Type B pancreatic cell (in vitro differentiated cells): ENCODE data around the gene PPARG. TPM values are rescaled to one million over a fixed set of nuclear protein-coding genes. Genes with fewer than 3 reads are reported as not detected.

Experiments used
- DNase-seq: peaks from one replicate; pipeline ENCODE4 v3.0.0; 2021; ENCODE audit warnings: mixed read lengths; ENCODE audit not compliant: unreplicated experiment; ENCODE audit errors: extremely low spot score
- H3K27ac Mint-ChIP-seq: 2 replicates; pipeline ENCODE4 v1.8.0; 2021; ENCODE audit warnings: mild to moderate bottlenecking, mixed read lengths
- H3K27me3 Mint-ChIP-seq: 2 replicates; pipeline ENCODE4 v1.8.0; 2021; ENCODE audit warnings: mixed read lengths
- H3K36me3 Mint-ChIP-seq: 2 replicates; pipeline ENCODE4 v1.8.0; 2021; ENCODE audit warnings: mixed read lengths
- H3K4me1 Mint-ChIP-seq: one replicate; pipeline ENCODE4 v1.8.0; 2021; ENCODE audit warnings: mixed read lengths; ENCODE audit not compliant: unreplicated experiment
- H3K4me3 Mint-ChIP-seq: 2 replicates; pipeline ENCODE4 v1.8.0; 2021; ENCODE audit warnings: mild to moderate bottlenecking, mixed read lengths
- H3K9me3 Mint-ChIP-seq: 2 replicates; pipeline ENCODE4 v1.8.0; 2021; ENCODE audit warnings: mixed read lengths
- total RNA-seq: library from RNA; stranded (reverse); gene quantifications from 2 replicates; pipeline ENCODE4 v1.2.1, GENCODE V29; 2021; ENCODE audit warnings: low replicate concordance
- TF ChIP-seq, protein P1 (sequence below): fragments of 200-600 bp; sonication (generic); conservative IDR thresholded peaks from 2 replicates; pipeline ENCODE4 v1.5.0; 2021; ENCODE audit warnings: antibody characterized with exemption, mild to moderate bottlenecking

Gene PPARG
- total RNA-seq, 1 donor from 2014 or later = 21.5 TPM

DNA sequence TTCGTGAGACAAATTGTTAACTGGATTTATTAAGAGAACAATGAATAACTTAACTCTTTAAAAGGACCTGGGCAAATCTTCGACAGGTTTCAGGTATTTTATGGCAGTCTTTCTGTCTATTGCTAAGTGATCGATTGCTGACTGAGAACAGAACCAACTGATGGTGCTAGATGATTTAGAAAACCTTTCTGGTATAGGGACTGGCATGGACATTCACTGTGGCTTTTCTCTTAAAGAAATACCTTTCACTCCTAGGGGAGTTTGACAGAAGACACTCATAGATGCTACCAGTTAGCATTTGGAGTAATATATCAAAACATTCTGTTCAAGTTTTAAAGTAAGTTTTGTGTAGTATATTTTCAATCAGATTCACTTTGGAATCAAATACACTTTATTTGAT, 654 bp downstream of the PPARG start:
- Mint-ChIP-seq H3K4me3 (peak overlapping the region; percentile 87), H3K27ac (no peak overlapping the region), H3K9me3 (no peaks in the 10 kb centered on the region), H3K27me3 (peaks cover 62% of the 10 kb centered on the region), H3K4me1 (no peaks in the 10 kb centered on the region), H3K36me3 (no peaks in the 10 kb centered on the region)
- DNase-seq = no peak
- TF ChIP-seq, protein P1, sequence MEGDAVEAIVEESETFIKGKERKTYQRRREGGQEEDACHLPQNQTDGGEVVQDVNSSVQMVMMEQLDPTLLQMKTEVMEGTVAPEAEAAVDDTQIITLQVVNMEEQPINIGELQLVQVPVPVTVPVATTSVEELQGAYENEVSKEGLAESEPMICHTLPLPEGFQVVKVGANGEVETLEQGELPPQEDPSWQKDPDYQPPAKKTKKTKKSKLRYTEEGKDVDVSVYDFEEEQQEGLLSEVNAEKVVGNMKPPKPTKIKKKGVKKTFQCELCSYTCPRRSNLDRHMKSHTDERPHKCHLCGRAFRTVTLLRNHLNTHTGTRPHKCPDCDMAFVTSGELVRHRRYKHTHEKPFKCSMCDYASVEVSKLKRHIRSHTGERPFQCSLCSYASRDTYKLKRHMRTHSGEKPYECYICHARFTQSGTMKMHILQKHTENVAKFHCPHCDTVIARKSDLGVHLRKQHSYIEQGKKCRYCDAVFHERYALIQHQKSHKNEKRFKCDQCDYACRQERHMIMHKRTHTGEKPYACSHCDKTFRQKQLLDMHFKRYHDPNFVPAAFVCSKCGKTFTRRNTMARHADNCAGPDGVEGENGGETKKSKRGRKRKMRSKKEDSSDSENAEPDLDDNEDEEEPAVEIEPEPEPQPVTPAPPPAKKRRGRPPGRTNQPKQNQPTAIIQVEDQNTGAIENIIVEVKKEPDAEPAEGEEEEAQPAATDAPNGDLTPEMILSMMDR = no peak

DNA sequence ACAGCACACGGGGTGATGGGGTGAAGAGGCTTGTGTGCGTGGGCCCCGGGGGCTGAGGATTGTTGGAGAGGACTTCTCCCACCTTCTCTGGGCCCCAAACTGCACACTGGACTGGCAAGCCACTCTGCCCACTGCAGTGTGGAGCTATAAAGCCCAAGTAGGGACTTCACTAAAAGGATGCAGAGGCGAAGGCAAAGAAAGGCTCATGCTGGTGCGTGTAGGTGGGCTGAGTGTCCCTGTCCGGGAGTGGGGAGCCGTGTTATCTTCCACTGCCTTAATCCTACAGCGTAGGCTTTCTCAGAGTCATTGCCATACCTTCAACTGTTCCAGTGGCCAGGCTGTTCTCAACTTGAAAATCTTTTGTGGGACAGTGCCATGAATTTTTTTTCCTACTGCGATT, 3.9 kb downstream of the PPARG start:
- H3K4me1 Mint-ChIP-seq = no peaks in the 10 kb centered on the region
- DNase-seq = no peak
- peaks cover 38% of the 10 kb centered on the region for H3K27me3 Mint-ChIP-seq
- no peak overlapping the region for H3K4me3 Mint-ChIP-seq
- H3K36me3 Mint-ChIP-seq = no peaks in the 10 kb centered on the region
- no peak overlapping the region for H3K27ac Mint-ChIP-seq
- H3K9me3 Mint-ChIP-seq = no peaks in the 10 kb centered on the region
- TF ChIP-seq, protein P1 = no peak

DNA sequence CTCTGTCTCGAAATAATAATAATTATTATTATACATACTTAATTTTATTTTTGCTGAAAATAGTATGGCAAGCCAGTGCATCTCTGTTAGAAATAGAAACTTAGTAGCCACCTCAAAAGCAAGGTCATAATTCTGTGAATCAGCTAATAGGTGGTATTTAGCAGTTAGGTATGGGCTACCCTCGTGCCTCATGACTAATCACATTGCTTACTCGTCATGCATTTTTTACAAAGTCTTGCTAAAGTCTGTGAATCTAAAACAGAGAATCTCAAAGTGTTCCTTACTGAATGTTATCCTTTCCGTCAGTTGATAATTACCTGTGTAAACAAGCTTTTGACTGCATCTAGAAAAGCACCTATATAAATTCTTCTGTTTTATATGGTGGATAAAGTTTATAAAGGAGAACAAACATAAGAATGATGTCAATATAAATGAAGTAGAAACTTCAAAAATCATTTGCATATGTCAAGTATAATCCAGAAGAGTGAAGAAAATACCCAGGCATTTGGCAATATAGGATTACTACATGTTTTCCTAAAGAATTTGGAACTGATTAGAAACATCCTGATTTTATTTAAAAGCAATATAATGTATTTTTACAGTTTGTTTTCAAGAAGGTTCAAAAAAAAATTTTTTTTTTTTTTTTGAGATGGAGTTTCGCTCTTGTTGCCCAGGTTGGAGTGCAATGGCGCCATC, 6.2 kb downstream of the PPARG start:
- Mint-ChIP-seq H3K9me3 (no peaks in the 10 kb centered on the region), H3K27ac (no peak overlapping the region), H3K4me3 (no peak overlapping the region), H3K36me3 (no peaks in the 10 kb centered on the region), H3K4me1 (no peaks in the 10 kb centered on the region), H3K27me3 (peaks cover 24% of the 10 kb centered on the region)
- TF ChIP-seq, protein P1 = no peak
- no peak for DNase-seq

DNA sequence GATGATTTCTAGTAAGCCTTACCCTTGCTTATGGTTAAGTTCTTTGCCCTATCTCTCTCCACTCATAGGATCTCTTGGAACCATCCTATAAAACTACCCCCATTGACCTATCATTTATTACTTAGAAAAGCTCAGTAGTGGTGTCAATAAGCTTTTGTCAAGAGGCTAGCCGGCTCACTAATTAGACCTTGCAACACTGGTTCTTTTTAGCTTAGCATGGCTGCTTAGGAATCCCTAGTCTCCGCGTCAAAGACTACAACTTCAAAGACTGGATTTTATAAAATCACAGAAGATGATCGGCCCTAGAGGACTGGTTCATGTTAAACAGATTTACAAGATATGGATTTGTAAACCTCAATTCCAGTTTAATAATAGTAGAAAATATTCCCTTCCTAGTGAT, 7.6 kb downstream of the PPARG start:
- Mint-ChIP-seq H3K27me3 (peaks cover 17% of the 10 kb centered on the region), H3K9me3 (no peaks in the 10 kb centered on the region), H3K4me1 (peaks cover under 1% of the 10 kb centered on the region), H3K27ac (no peak overlapping the region), H3K36me3 (no peaks in the 10 kb centered on the region), H3K4me3 (no peak overlapping the region)
- no peak for DNase-seq
- TF ChIP-seq, protein P1 = no peak

DNA sequence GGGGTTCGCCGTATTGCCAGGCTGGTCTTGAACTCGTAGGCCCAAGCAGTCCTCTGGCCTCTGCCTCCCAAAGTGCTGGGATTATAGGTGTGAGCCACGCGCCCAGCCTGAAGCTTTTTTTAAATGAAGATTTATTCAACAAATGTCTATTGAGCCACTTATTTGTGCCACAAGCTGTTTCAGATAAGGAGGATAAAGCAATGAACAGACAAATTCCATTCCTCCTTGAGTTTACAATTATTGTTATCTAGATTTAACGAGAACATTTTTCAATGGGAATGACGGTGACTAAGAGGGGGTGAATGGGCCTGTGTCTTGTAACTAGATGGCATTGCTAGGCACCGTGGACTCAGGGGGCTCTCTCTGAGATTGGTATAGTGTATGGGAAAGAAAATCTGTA, 10.2 kb downstream of the PPARG start:
- Mint-ChIP-seq H3K27me3 (no peaks in the 10 kb centered on the region), H3K4me1 (peaks cover 4% of the 10 kb centered on the region), H3K9me3 (no peaks in the 10 kb centered on the region)

More for the DNA sequence above, 10.2 kb downstream of the PPARG start:
- no peak for DNase-seq
- TF ChIP-seq, protein P1 = no peak
- no peak overlapping the region for H3K27ac Mint-ChIP-seq
- no peak overlapping the region for H3K4me3 Mint-ChIP-seq
- H3K36me3 Mint-ChIP-seq = no peaks in the 10 kb centered on the region
